Nephron (organoid): ENCODE measurements around the gene NLK.

Experiments used
- H3K27ac Mint-ChIP-seq, 3 experiments: 2 replicates each; pipeline ENCODE4 v1.8.0; 2020; ENCODE audit warnings: mixed read lengths in 3 of 3, mild to moderate bottlenecking in 2 of 3, moderate library complexity in 1 of 3
- H3K27me3 Mint-ChIP-seq: 2 replicates; pipeline ENCODE4 v1.8.0; 2021; ENCODE audit warnings: low read depth, mild to moderate bottlenecking, moderate library complexity, mixed read lengths
- H3K36me3 Mint-ChIP-seq: 2 replicates; pipeline ENCODE4 v1.8.0; 2020; ENCODE audit warnings: low read depth, mixed read lengths
- H3K4me1 Mint-ChIP-seq: 2 replicates; pipeline ENCODE4 v1.8.0; 2020; ENCODE audit warnings: mixed read lengths
- H3K4me3 Mint-ChIP-seq, 3 experiments: 2 replicates each; pipeline ENCODE4 v1.8.0; 2020; ENCODE audit warnings: mild to moderate bottlenecking in 3 of 3, mixed read lengths in 3 of 3, moderate library complexity in 2 of 3
- H3K9me3 Mint-ChIP-seq: 2 replicates; pipeline ENCODE4 v1.8.0; 2020; ENCODE audit warnings: mixed read lengths
- TF ChIP-seq, protein P1 (sequence below), 3 experiments: fragments of 200-600 bp; sonication (generic); IDR thresholded peaks; one replicate each; pipeline ENCODE4 v1.5.0; 2021; ENCODE audit warnings: antibody characterized with exemption in 3 of 3; ENCODE audit not compliant: unreplicated experiment in 3 of 3

NLK gene

DNA sequence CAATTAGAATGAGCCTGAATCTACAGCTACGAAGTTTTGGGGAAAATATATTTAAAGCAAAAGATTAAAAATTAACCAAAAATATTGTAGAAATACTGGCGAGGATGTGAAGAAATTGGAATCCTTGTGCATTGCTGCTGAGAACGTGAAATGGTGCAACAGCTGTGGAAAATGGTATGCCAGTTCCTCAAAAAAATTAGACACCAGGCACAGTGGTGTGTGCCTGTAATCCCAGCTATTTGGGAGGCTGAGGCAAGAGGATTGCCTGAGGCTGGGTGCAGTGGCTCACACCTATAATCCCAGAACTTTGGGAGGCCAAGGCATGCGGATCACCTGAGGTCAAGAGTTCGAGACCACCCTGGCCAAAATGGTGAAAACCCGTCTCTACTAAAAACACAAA is 156.6 kb downstream of the NLK start:
- no peak overlapping the region for H3K27ac Mint-ChIP-seq
- no peaks in the 10 kb centered on the region for H3K9me3 Mint-ChIP-seq
- H3K4me1 Mint-ChIP-seq = no peaks in the 10 kb centered on the region
- H3K4me3 Mint-ChIP-seq = no peak overlapping the region
- peaks cover 33% of the 10 kb centered on the region for H3K36me3 Mint-ChIP-seq
- H3K27me3 Mint-ChIP-seq = no peaks in the 10 kb centered on the region
- TF ChIP-seq, protein P1, sequence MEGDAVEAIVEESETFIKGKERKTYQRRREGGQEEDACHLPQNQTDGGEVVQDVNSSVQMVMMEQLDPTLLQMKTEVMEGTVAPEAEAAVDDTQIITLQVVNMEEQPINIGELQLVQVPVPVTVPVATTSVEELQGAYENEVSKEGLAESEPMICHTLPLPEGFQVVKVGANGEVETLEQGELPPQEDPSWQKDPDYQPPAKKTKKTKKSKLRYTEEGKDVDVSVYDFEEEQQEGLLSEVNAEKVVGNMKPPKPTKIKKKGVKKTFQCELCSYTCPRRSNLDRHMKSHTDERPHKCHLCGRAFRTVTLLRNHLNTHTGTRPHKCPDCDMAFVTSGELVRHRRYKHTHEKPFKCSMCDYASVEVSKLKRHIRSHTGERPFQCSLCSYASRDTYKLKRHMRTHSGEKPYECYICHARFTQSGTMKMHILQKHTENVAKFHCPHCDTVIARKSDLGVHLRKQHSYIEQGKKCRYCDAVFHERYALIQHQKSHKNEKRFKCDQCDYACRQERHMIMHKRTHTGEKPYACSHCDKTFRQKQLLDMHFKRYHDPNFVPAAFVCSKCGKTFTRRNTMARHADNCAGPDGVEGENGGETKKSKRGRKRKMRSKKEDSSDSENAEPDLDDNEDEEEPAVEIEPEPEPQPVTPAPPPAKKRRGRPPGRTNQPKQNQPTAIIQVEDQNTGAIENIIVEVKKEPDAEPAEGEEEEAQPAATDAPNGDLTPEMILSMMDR (IDR thresholded peaks at IDR 0.05; ENCODE audit: unreplicated experiment in 3 of 3) = no peak

DNA sequence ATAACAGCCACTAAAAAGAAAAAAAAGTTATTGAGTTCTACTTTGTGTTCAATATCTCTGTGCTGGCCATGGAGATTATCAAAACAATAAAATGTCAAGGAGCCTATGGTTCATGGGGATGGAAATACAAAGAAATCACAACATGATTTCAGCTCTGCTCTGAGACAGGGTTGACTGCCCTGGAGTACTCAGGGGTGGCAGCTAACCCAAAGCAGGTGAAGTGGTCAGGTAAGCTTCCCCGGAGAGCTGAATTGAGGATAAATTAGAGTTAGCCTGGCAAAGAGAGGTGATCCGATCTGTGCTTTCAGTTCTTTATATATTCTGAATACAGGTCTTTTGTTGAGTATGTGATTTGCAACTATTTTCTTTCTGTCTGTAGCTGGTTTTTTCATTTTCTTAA is 157.3 kb downstream of the NLK start:
- TF ChIP-seq, protein P1 (IDR thresholded peaks at IDR 0.05; ENCODE audit: unreplicated experiment in 3 of 3) = no peak
- Mint-ChIP-seq H3K27me3 (no peaks in the 10 kb centered on the region), H3K4me3 (no peak overlapping the region), H3K36me3 (peaks cover 30% of the 10 kb centered on the region), H3K9me3 (no peaks in the 10 kb centered on the region), H3K27ac (no peak overlapping the region), H3K4me1 (no peaks in the 10 kb centered on the region)

DNA sequence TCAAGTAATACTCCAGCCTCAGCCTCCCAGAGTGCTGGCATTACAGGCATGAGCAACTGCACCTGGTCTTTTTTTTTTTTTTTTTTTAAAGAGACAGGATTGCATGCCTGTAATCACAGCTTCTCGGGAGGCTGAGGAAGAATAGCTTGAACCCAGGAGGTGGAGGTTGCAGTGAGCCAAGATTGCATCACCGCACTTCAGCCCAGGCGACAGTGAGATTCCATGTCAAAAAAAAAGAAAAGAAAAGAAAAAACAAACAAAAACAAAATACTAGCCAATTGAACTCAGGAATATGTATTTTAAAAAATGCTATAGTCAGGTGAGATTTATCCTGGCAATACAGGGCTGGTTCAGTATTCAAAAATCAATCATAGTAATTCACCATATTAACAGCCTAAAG is 158.8 kb downstream of the NLK start:
- no peaks in the 10 kb centered on the region for H3K4me1 Mint-ChIP-seq
- no peaks in the 10 kb centered on the region for H3K9me3 Mint-ChIP-seq
- no peak overlapping the region for H3K27ac Mint-ChIP-seq
- TF ChIP-seq, protein P1 (IDR thresholded peaks at IDR 0.05; ENCODE audit: unreplicated experiment in 3 of 3) = no peak
- peaks cover 22% of the 10 kb centered on the region for H3K36me3 Mint-ChIP-seq
- H3K4me3 Mint-ChIP-seq = no peak overlapping the region
- peaks cover 4% of the 10 kb centered on the region for H3K27me3 Mint-ChIP-seq

DNA sequence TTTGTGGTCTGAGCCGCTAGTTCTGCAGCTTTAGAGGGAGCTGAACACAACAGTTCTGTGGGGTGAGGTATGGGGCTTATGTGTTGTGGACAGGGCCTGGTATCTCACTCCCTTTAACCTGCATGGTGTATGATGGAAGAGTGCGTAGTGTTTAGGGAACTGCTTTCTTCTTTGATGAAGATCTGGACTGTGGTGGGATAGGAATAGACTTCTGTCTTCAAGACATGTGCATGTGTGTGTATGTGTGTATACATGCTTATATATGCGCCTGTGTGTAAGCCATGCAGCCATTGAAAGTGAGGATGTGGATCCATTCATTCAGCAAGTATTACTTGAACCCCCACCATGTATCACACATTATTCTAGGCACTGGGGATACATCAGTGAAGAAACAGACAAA is 161.8 kb downstream of the NLK start:
- Mint-ChIP-seq H3K4me1 (no peaks in the 10 kb centered on the region), H3K9me3 (peaks cover under 1% of the 10 kb centered on the region), H3K27ac (no peak overlapping the region), H3K4me3 (no peak overlapping the region), H3K36me3 (peaks cover 5% of the 10 kb centered on the region), H3K27me3 (peaks cover 4% of the 10 kb centered on the region)
- TF ChIP-seq, protein P1 (IDR thresholded peaks at IDR 0.05; ENCODE audit: unreplicated experiment in 3 of 3) = no peak

DNA sequence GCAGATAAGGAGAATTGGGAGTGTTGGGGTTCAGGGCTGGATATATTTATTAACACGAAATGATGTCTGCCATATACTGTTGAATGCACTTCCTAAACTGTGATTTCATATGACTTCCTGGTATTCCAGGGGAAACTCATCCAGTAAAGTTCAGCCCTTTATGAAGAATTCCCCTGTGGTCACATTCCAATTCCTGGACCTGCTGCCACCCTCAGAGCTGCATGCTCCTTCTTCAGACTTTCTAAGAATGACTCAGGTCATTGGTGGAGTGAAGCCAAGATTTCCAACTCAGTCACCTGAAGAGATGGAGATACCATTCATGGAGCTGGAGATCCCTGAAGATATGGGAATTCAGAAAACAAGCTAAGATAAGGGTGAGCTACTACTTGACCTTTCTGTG is 162.3 kb downstream of the NLK start:
- H3K27me3 Mint-ChIP-seq = peaks cover 4% of the 10 kb centered on the region
- no peak overlapping the region for H3K27ac Mint-ChIP-seq
- no peaks in the 10 kb centered on the region for H3K4me1 Mint-ChIP-seq
- TF ChIP-seq, protein P1 (IDR thresholded peaks at IDR 0.05; ENCODE audit: unreplicated experiment in 3 of 3) = no peak
- H3K36me3 Mint-ChIP-seq = peaks cover 8% of the 10 kb centered on the region
- peaks cover 5% of the 10 kb centered on the region for H3K9me3 Mint-ChIP-seq
- H3K4me3 Mint-ChIP-seq = no peak overlapping the region

DNA sequence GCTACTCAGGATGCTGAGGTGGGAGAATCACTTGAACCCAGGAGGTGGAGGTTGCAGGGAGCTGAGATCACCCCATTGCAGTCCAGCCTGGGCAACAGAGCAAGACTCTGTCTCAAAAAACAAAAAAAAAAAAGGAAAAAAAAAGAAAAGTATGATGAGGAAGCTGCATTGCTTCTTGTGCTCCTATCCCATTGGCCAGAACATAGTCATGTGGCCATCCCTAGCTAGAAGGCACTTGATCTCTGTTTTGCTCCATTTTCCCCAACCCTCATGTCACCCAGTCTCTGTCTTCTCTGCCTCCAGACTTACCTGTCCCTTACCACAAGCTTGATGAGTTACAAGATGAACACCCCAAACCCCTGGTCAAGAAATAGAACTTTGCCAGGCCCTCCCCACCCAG is 163.8 kb downstream of the NLK start:
- H3K27ac Mint-ChIP-seq = no peak overlapping the region
- H3K9me3 Mint-ChIP-seq = peaks cover 13% of the 10 kb centered on the region
- H3K36me3 Mint-ChIP-seq = peaks cover 13% of the 10 kb centered on the region
- TF ChIP-seq, protein P1 (IDR thresholded peaks at IDR 0.05; ENCODE audit: unreplicated experiment in 3 of 3) = no peak
- H3K4me1 Mint-ChIP-seq = no peaks in the 10 kb centered on the region
- no peak overlapping the region for H3K4me3 Mint-ChIP-seq
- peaks cover 4% of the 10 kb centered on the region for H3K27me3 Mint-ChIP-seq
